ENCODE data around the gene TEX19. TPM values are rescaled to one million over a fixed set of nuclear protein-coding genes. Genes with fewer than 3 reads are reported as not detected.

Gene TEX19
- total RNA-seq, 2 experiments from 2014 or later: not detected

- peaks cover 36% of the 10 kb centered on the region for H3K4me1 Mint-ChIP-seq
- H3K36me3 Mint-ChIP-seq (ENCODE audit: low read depth): no peaks in the 10 kb centered on the region
- CTCF ChIA-PET: interaction anchor here (1.0 to 1.2 kb wide), 2 partner anchors 31 to 97 kb away, joined by 3 read pairs; no protein-coding TSS in a partner anchor
- peak within 1 kb of the TSS; percentile 98 for H3K27ac Mint-ChIP-seq
- DNase-seq: peak; percentile 32
- peak within 1 kb of the TSS; percentile 97 for H3K4me3 Mint-ChIP-seq
- H3K27me3 Mint-ChIP-seq: peaks cover 9% of the 10 kb centered on the region
- no peaks in the 10 kb centered on the region for H3K9me3 Mint-ChIP-seq
- POLR2A ChIA-PET: interaction anchor here (0.9 to 3.7 kb wide), 14 partner anchors 17 to 310 kb away, joined by 3 to 25 read pairs (median 5); partner anchors contain the start of genes CD7, CENPX, CSNK1D and LRRC45
Observed at GRCh38 chr17:82333279-82334171, 25.5 kb upstream of the TEX19 start, which contains the start of gene SECTM1. Gene SECTM1, minus strand, starts transcription at chr17:82333766. Its CDS starts 6,526 bp downstream, at chr17:82327240.

DNA sequence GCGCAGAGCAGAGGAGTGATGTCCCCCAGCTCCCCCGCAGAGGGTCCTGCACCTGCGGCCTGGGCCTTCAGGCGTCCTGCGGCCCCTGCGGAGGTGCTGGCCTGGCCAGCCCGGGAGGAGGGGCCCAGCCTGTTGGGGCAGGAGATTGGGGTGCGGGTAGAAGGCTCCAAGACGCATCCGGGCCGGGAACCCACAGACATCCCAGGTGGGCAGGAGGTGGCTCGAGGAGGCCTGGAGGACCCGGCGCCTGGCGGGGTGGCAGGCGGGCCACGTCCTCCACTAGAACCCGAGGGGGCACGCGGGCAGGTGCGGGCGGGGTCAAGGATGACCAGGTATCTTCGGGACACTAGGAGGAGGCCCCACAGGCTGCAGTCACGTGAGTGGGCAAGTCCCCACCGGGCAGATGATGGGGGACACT lies 24.8 kb upstream of the TEX19 start:
- POLR2A ChIA-PET: interaction anchor here (0.8 to 3.7 kb wide), 14 partner anchors 11 to 311 kb away, joined by 3 to 25 read pairs (median 5); partner anchors contain the start of genes CD7, CENPX, CSNK1D and LRRC45
- peak overlapping the region; percentile 98 for H3K27ac Mint-ChIP-seq

GRCh38 chr17:82334622-82335394 lies 24.2 kb upstream of the TEX19 start:
- POLR2A ChIA-PET: interaction anchor here (0.8 to 3.7 kb wide), 7 partner anchors 12 to 129 kb away, joined by 3 to 25 read pairs (median 6); partner anchors contain the start of gene SLC16A3
- Mint-ChIP-seq H3K9me3 (no peaks in the 10 kb centered on the region), H3K27me3 (peaks cover 12% of the 10 kb centered on the region), H3K27ac (peak overlapping the region; percentile 98), H3K36me3 (ENCODE audit: low read depth) (no peaks in the 10 kb centered on the region), H3K4me1 (peaks cover 47% of the 10 kb centered on the region), H3K4me3 (peak overlapping the region; percentile 97)
- peak; percentile 34 for DNase-seq
- CTCF ChIA-PET: interaction anchor here (1.4 kb wide), 1 partner anchor 16 kb away, joined by 4 read pairs; no protein-coding TSS in a partner anchor

More for the DNA sequence above, 24.8 kb upstream of the TEX19 start:
- no peaks in the 10 kb centered on the region for H3K36me3 Mint-ChIP-seq (ENCODE audit: low read depth)
- peaks cover 12% of the 10 kb centered on the region for H3K27me3 Mint-ChIP-seq
- H3K9me3 Mint-ChIP-seq: no peaks in the 10 kb centered on the region
- peaks cover 43% of the 10 kb centered on the region for H3K4me1 Mint-ChIP-seq
- no peak for DNase-seq
- peak overlapping the region; percentile 97 for H3K4me3 Mint-ChIP-seq
- CTCF ChIA-PET: interaction anchor here (1.2 kb wide), 1 partner anchor 98 kb away, joined by 3 read pairs; no protein-coding TSS in a partner anchor

DNA sequence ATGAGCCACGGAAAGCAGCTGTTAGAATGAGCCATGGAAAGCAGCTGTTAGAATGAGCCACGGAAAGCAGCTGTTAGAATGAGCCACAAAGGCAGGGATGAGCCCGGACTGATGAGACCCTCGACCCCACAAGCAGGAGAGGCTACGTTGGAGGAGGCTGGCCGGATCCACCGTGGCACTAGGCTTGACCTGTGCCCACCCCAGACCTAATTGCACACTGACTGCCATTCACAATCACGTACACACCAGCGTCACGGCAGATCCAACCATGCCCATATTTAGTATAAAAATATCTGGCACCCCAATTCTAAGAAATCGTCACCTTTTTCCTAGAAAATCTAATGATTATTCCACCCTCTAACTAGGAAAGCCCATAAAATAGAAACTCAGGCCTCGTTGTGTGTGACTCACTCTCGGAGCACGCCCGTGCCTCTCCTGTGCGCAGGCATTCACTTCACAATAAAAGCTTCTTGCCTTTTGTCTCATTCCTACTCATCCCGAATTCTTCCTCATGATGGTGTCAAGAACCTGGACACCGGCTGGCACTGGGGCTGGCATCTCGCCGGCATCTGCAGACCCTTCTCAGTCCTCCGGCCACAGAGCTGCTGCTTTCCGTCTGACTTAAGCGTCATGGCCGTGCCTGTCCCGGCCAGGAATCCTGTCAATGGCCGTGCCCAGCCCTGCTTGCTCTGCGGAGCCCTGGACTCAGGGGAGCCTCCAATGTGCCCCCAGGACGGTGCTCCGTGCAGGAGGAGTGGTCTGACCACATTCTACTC lies 20.0 kb upstream of the TEX19 start:
- peaks cover 35% of the 10 kb centered on the region for H3K4me1 Mint-ChIP-seq
- peak overlapping the region; percentile 53 for H3K27ac Mint-ChIP-seq
- H3K9me3 Mint-ChIP-seq: peaks cover 4% of the 10 kb centered on the region
- H3K27me3 Mint-ChIP-seq: peaks cover 10% of the 10 kb centered on the region
- DNase-seq: no peak
- peak overlapping the region; percentile 1 for H3K4me3 Mint-ChIP-seq
- CTCF ChIA-PET: interaction anchor here (1.5 kb wide), 1 partner anchor 56 kb away, joined by 4 read pairs; no protein-coding TSS in a partner anchor
- POLR2A ChIA-PET: interaction anchor here (1.3 kb wide), 1 partner anchor 42 kb away, joined by 3 read pairs; no protein-coding TSS in a partner anchor
- no peaks in the 10 kb centered on the region for H3K36me3 Mint-ChIP-seq (ENCODE audit: low read depth)

GRCh38 chr17:82339634-82340580 lies 19.1 kb upstream of the TEX19 start:
- DNase-seq: no peak
- CTCF ChIA-PET: no interaction called here
- Mint-ChIP-seq H3K9me3 (peaks cover 4% of the 10 kb centered on the region), H3K4me3 (no peak overlapping the region), H3K27me3 (peaks cover 10% of the 10 kb centered on the region), H3K4me1 (peaks cover 28% of the 10 kb centered on the region), H3K36me3 (ENCODE audit: low read depth) (no peaks in the 10 kb centered on the region), H3K27ac (no peak overlapping the region)
- POLR2A ChIA-PET: no interaction called here

- ChIA-PET POLR2A (no interaction called here), CTCF (no interaction called here)
- H3K9me3 Mint-ChIP-seq: peaks cover 4% of the 10 kb centered on the region
- H3K27me3 Mint-ChIP-seq: peaks cover 13% of the 10 kb centered on the region
- H3K4me3 Mint-ChIP-seq: no peak overlapping the region
- peaks cover 18% of the 10 kb centered on the region for H3K4me1 Mint-ChIP-seq
- no peak for DNase-seq
- H3K27ac Mint-ChIP-seq: no peak overlapping the region
- no peaks in the 10 kb centered on the region for H3K36me3 Mint-ChIP-seq (ENCODE audit: low read depth)
Observed at GRCh38 chr17:82342361-82343079, 16.5 kb upstream of the TEX19 start.

- Mint-ChIP-seq H3K9me3 (peaks cover 4% of the 10 kb centered on the region), H3K4me1 (peaks cover 16% of the 10 kb centered on the region), H3K27me3 (peaks cover 11% of the 10 kb centered on the region), H3K27ac (no peak overlapping the region), H3K4me3 (no peak overlapping the region), H3K36me3 (ENCODE audit: low read depth) (no peaks in the 10 kb centered on the region)
- no peak for DNase-seq
- ChIA-PET CTCF (interaction anchor here (0.7 kb wide), 2 partner anchors 71 to 226 kb away, joined by 3 read pairs; no protein-coding TSS in a partner anchor), POLR2A (interaction anchor here (0.6 kb wide), 1 partner anchor 74 kb away, joined by 3 read pairs; no protein-coding TSS in a partner anchor)
Observed at GRCh38 chr17:82343560-82343959, 15.5 kb upstream of the TEX19 start.

DNA sequence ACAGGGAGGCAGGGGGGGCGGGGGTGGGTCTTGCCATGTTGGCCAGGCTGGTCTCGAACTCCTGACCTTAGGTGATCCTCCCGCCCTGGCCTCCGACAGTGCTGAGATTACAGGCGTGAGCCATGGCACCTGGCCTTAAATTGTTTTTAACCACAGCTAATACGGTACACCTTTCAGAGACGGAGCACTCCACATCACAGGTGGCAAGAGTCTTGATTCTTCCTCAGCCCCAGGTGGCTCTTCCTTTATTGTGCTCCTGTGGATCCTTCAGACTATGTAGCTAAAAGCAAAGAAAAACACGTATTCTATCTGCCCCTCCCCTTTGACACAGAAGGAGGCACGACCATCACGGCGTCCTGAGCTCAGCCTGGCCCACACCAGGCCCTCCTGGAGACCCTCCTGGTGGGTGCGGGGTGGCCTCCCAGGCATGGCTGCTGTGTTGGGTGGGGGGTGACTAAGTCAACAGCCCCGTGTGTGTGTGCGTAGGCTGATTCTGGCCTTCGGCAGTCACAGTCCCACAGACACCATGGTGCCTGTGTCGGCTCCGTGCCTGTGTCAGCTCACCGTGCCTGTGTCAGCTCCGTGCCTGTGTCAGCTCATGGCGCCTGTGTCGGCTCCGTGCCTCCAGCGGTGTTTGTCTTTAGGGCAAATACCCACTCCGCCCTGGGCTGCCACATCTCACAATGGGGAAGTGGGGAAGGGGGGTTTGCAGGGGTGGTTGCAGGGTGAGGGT lies 14.7 kb upstream of the TEX19 start:
- ChIA-PET POLR2A (interaction anchor here (0.6 kb wide), 1 partner anchor 73 kb away, joined by 3 read pairs; no protein-coding TSS in a partner anchor), CTCF (interaction anchor here (0.7 kb wide), 1 partner anchor 227 kb away, joined by 3 read pairs; no protein-coding TSS in a partner anchor)
- H3K9me3 Mint-ChIP-seq: peaks cover 4% of the 10 kb centered on the region
- peaks cover 13% of the 10 kb centered on the region for H3K27me3 Mint-ChIP-seq
- no peak for DNase-seq
- peaks cover 8% of the 10 kb centered on the region for H3K4me1 Mint-ChIP-seq
- no peak overlapping the region for H3K27ac Mint-ChIP-seq
- no peaks in the 10 kb centered on the region for H3K36me3 Mint-ChIP-seq (ENCODE audit: low read depth)
- H3K4me3 Mint-ChIP-seq: no peak overlapping the region

DNA sequence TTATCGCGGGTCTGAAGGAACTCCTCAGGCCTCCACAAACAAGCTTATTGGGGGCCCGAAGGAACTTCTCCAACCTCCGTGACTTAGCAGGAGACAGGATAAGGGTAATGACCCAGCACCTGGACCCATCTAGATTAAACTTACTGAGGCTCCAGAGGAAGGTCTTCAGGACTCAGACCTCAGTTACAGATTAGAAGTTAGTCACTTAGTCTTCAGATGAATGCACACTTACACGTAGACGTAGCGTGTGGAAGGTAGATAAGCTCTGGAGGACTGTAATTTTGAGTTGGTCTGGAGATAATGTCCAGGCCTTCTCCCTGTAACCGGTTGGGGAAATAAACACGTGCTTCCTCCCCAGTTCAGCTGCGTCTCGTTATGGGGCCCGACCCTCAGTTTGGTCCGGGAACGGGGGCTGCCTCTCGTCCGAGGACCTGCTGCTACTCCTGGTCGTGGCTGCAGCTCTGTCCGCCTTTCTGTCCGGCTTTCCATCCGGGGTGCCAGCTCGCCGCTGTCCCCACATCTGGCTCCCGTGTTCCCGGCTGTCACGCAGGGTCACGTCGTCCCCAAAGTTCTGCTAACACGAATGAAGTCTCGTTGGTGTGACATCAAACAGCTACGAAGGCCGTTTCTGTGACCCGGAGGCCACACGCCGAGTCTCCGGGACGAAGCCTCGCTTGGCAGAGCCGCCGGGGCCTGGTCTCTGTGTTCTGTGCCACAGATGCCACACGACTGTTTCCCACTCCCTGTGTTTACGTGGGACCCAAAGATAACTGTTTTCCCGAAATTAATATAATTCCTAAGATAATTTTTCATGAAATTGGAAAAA lies 13.7 kb upstream of the TEX19 start:
- DNase-seq: no peak
- Mint-ChIP-seq H3K27ac (no peak overlapping the region), H3K4me1 (peaks cover 6% of the 10 kb centered on the region), H3K27me3 (peaks cover 15% of the 10 kb centered on the region), H3K9me3 (peaks cover 4% of the 10 kb centered on the region), H3K36me3 (ENCODE audit: low read depth) (no peaks in the 10 kb centered on the region), H3K4me3 (no peak overlapping the region)
- POLR2A ChIA-PET: interaction anchor here (0.6 kb wide), 1 partner anchor 55 kb away, joined by 3 read pairs; no protein-coding TSS in a partner anchor
- CTCF ChIA-PET: interaction anchor here (0.6 kb wide), 1 partner anchor 60 kb away, joined by 4 read pairs; no protein-coding TSS in a partner anchor
